HG02759 (cell line): ENCODE data around the gene AMOTL1.

Experiments used
- ATAC-seq: cut with Tn5 transposase; IDR thresholded peaks from one replicate; pipeline ENCODE4 v1.9.1; 2021; ENCODE audit warnings: mild to moderate bottlenecking, moderate library complexity; ENCODE audit not compliant: unreplicated experiment

Gene AMOTL1

GRCh38 chr11:94767701-94768601 is at the start of gene AMOTL1:
Gene AMOTL1, plus strand, starts transcription at chr11:94768356. Its CDS starts 156 bp downstream, at chr11:94768512.
- ATAC-seq, result peak; percentile 93

DNA sequence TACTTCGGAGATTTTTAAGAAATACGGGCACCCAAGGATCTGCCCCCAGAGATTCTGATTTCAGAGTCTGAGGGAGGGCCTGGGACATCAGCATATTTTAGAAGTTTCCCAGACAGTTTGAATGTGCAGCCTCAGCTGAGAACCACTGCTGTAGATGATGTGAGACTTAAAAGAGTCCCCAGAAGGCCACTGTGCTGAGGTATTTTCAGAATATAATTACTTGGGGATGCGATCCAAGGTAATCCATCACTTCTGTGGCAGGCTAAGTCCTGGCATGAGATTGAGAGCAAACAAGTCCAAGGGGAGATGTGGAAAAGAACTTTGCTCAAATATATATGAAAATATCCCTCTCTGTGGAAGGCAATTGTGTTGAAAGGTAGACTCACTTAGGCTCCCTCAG is 48.3 kb upstream of the AMOTL1 start:
- ATAC-seq, result no peak

DNA sequence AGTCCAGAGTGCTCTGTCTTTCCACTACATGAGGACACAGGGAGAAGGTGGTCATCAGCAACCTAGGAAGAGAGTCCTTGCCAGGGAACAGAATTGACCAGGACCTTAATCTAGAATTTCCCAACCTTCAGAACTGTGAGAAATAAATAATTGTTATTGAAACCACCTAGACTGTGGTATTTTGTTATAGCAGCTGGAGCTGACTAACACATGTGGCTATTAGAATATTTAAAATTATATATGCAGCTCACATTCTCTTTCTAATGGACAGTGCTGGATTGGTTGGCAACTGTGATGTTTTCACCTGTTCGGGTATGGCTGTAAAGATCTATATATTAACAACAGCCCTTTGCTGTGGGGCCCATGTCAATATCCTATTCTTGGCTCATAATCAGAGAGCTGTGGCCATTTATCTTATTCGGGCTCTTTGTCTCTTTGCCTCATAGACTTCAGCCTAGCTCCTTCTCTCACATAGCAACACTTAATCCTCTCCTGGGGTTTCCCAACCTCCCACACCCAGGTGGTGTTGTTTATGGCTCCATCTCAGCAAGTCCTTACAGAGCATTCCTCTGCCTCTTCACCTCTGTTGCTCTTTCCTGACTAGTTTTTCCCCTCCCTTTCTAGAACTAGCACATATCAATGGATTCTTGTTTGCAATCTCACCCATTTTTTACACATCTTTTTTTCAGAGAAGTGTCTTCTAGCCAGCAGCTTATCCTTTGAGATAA is 46.4 kb upstream of the AMOTL1 start:
- ATAC-seq, result no peak

- ATAC-seq, result no peak
Measured at GRCh38 chr11:94722735-94723134, 45.4 kb upstream of the AMOTL1 start.

- ATAC-seq, result no peak
Measured at GRCh38 chr11:94725097-94725496, 43.1 kb upstream of the AMOTL1 start.

DNA sequence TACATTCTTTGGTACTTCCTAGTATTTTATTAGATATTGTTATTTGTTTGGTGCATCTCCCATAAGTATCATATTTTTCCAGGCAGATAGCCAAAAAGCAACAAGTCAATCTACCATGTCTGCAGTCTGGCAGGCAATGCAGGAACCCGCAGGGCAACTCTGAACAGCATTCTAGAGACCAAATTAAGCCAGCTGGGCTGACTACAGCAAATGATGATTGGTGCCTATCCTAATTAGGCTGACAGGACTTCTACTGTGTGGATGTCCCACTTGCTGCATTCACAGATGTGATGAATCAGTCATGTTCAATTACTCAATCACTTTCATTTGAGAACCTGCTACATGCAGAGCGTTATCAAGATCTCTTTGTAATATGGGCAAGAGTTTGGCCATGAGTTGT is 40.3 kb upstream of the AMOTL1 start:
- ATAC-seq, result no peak

DNA sequence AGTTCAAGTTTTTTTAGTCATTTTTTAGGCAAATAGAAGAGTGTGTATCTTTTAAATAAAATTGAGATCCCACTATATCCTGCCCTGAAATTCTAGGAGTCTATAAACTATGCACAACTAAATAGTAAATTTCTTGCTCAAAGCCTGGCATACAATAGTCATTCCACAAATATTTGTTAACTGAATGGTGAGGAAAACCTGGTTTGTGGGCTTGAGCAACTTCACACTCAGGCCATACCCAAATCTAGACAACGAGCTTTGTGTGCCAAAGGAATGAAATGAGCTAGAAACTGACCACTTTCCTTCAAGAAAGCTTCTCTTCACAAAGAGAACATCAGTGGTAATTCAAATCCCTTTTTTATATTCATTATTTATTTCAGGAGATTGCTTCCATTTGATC is 39.6 kb upstream of the AMOTL1 start:
- no peak for ATAC-seq

- ATAC-seq, result no peak
Measured at GRCh38 chr11:94728966-94729751, 39.0 kb upstream of the AMOTL1 start.

DNA sequence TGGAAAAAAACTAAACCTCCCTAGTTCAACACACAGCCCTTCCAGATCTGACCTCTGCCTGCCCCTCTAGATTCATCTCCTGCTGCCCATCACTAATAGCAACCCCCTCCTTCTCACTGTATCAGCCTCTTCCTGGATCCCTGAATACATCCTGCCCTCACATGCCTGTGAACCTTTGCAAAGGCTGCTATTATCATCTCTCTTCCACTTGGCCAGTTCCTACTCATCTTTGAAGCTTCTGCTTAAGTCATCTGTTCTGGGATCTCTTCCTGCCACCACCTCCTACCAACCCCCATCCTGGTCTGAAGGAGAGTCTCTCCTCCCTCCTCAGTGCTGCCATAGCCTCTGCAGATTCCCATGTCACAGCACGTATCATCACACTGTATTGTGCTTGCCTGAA is 38.0 kb upstream of the AMOTL1 start:
- no peak for ATAC-seq

DNA sequence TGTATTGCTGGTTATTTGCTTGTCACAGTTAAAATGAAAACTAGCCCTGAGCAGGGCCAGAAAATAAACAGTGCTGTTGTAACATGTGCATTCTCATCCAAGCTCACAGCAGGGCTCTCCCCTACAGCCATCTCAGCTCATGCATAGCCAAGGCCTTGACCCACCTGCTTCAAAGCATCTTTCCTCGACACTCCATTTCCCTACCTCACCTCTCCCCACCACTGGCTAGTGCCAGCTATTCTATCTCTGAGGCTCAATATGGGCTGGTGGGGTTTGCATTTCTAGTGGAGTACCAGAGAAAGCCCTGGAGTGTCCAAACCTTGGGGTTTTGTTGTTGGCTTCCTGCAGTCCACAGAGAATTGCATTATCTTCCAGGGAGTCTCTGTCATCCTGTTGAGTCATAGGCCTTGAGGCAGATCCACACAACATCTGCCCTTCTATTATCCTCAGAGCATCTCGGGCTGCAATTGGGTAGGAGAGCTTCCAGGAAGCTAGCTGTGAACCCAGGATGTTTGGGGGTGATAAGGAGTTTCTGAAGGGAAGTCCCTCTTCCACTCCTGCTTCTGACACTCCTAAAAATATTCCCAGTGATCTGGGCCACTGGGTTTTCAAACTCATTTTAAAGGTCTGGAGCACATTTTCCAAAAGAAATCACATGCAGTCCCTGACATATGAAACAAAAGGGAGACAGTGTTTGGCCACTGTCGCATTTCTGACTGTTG is 36.1 kb upstream of the AMOTL1 start:
- no peak for ATAC-seq

GRCh38 chr11:94732617-94733281 is 35.4 kb upstream of the AMOTL1 start:
- ATAC-seq, result no peak

GRCh38 chr11:94734563-94735275 is 33.4 kb upstream of the AMOTL1 start:
- peak; percentile 57 for ATAC-seq

DNA sequence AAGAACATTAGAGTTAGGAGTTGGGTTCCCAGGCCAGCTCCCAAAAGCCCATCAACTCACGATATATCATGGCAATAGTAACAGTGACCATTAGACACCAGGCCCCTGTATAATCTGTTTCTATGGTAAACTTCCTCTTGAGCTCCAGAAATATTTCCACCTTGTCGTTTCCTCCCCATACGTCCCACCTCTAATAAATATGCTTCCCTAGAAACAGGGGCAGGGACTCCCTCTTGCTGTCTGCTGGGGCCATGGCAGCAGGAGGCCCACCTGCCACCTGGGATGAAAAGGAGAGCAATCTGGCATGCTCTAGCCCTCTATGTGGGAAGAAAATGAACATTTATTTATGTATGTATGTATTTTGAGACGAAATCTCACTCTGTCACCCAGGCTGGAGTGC is 32.2 kb upstream of the AMOTL1 start:
- ATAC-seq, result no peak

DNA sequence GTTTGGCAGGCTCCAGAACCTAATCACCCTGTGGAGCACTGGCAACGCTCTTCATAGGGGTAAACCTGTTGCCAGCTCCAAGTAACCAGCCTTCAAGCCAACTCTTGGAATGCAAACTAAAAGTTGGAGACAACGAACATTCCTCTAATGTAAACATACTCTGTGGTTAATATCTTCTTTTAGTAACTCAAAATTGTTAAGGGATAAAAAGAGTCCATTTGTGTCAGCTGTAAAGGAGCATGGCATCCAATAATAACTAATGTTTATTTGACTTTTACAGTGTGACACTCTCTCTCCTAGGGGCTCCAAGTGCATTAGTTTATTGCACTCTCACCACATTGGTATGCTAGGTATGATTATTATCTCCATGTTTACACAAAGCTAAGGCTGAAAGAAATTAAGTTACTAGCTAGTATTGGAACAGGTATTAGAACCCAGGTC is 31.0 kb upstream of the AMOTL1 start:
- no peak for ATAC-seq

DNA sequence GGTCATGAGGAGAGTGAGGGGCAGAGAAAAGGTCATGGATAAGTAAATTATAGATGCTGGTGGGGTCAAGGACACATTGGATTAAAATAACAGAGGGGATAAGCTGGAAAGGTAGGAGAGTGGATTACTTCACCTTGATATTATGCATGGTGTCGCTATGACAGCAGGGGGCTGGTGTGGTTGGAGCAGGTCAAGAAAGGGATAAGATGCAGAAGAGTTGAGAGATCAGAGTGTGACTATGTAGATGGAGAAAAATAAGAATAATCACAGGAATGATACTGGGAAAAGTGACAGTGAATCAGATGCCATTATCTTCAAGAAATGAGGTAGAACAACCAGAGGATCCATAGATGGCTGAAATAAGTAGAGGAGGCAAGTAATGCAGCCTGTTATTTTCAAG is 29.4 kb upstream of the AMOTL1 start:
- ATAC-seq, result no peak

- ATAC-seq, result no peak
Measured at GRCh38 chr11:94739331-94739730, 28.8 kb upstream of the AMOTL1 start.

- peak; percentile 52 for ATAC-seq
Measured at GRCh38 chr11:94740083-94741021, 27.8 kb upstream of the AMOTL1 start.

GRCh38 chr11:94741022-94741679 is 27.0 kb upstream of the AMOTL1 start:
- ATAC-seq, result peak; percentile 64
